Stimulated activated CD4-positive, alpha-beta T cell treated with anti-CD3 and anti-CD28 coated beads, TNF-alpha, amount 100 ng/mL, for 24 hours (primary cell): Measurements from ENCODE around the gene ATXN7.

Experiments used
- DNase-seq, 3 experiments: peaks; one replicate each; pipeline ENCODE4 v3.0.0-alpha.2; 2020; ENCODE audit warnings: low read depth in 3 of 3

The ATXN7 gene

DNA sequence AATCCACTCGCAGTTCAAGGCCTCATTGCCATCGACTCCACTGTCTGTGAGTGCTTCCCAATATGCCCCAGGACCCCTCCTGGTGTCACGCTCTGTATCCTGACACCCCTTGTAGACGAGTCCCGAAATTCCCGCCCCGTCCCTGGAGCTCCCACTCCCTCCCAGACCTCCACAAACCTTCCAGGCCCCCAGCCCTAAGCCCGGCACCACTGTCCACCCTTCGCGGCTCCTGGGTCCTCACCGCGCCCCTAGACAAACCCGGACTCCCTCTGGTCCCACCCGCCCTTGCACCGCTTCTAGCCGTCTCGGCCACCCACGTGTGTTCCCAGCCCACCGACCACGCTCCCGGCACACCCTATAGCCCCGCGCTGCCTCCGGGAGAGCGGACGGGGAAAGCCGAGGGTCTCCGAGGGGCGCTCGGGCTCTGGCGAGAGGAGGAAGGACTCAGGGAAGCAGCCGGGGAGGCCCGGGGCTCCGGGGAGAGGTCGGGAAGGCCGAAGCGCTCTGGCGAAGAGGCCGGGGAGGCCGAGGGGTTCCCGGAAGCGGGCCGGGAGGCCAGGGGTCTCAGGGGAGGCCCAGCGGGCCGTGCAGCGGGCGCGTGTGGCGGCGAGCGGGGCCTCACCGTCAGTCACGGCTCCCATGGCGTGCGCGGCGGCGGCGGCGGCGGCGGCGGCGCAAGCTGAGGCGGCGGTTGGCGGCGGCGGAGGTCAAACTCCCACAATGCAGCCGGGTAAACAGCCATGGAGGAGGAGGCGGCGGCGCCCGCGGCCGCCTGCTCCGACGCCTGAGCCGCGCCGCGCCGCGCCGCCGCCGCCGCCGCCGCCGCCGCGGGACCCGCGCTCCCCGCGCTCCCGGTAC is at the start of gene ATXN7, which contains the start of gene THOC7:
Gene ATXN7 (plus strand): TSS at position 718 of the 858 bp plus-strand sequence. CDS start 48,732 bp downstream, outside the sequence.
Gene THOC7 (minus strand): TSS at position 656 of the 858 bp plus-strand sequence. CDS start 15 bp downstream, at position 641.
- DNase-seq, result peak; percentile 47 to 64 (median 53)

GRCh38 chr3:63814237-63814636 is 49.4 kb upstream of the ATXN7 start:
- no peak for DNase-seq

- no peak for DNase-seq
These were observed 46.4 kb upstream of the ATXN7 start for GRCh38 chr3:63817225-63817624.

GRCh38 chr3:63818282-63819150 is 45.2 kb upstream of the ATXN7 start:
- DNase-seq, result peak; percentile 21 to 42 (median 34)

DNA sequence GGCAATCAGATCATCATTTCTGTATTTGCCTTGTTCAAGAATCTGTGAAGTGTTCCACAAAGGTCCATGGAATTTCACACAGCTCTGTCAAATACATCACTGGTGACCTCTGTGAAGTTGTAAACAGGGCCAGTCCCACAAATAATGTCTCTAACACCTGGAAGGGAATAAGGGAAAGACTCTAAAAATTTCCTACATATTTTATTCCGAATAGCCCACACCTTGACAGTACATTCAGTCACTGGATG is 44.6 kb upstream of the ATXN7 start, which contains the start of gene C3orf49:
Gene C3orf49 (plus strand): TSS at position 149 of the 248 bp plus-strand sequence. CDS start 173 bp downstream, outside the sequence.
- no peak for DNase-seq

- DNase-seq, result no peak
These were observed 39.4 kb upstream of the ATXN7 start for GRCh38 chr3:63824309-63824708.

GRCh38 chr3:63830526-63830925 is 33.1 kb upstream of the ATXN7 start:
- no peak for DNase-seq

DNA sequence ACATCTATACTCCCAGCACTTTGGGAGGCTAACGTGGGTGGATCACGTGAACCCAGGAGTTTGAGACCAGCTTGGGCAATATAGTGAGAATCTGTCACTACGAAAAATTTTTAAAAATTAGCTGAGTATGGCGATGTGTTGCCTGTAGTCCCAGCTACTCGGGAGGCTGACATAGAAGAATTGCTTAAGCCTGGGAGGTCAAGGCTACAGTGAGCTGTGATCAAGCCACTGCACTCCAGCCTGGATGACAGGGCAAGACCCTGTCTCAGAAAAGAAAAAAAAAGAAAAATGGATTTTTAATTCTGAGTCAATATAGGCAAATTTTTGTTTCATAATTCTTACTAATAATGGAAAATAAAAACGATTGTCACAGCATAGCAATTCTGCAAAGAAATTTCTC is 31.3 kb upstream of the ATXN7 start:
- no peak for DNase-seq

DNA sequence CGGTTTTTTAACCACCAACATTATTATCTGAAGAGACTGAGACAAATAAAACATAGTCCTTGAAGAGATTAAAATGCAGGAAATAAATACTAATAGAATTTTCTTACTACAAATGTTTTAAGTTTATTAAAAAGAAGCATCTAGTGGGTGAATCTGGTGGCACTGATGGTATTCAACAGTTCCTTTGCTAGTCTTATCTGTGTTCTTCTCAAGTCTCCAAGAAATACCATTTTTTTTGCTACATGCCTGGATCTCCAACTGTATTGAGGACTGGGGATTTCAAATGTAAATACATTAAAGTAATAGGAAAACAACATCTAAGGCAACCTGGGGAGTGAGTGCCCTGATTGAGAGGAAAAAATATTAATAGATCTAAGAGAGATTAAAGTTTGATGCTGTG is 22.0 kb upstream of the ATXN7 start:
- DNase-seq, result no peak

- DNase-seq, result no peak
These were observed 21.5 kb upstream of the ATXN7 start for GRCh38 chr3:63842127-63842526.

- no peak for DNase-seq
These were observed 18.5 kb upstream of the ATXN7 start for GRCh38 chr3:63845215-63845614.

GRCh38 chr3:63847718-63848450 is 15.8 kb upstream of the ATXN7 start:
- no peak for DNase-seq

- DNase-seq, result no peak
These were observed 14.5 kb upstream of the ATXN7 start for GRCh38 chr3:63849175-63849574.

GRCh38 chr3:63851287-63851686 is 12.4 kb upstream of the ATXN7 start:
- DNase-seq, result no peak

- DNase-seq, result no peak
These were observed 10.6 kb upstream of the ATXN7 start for GRCh38 chr3:63853106-63853505.

DNA sequence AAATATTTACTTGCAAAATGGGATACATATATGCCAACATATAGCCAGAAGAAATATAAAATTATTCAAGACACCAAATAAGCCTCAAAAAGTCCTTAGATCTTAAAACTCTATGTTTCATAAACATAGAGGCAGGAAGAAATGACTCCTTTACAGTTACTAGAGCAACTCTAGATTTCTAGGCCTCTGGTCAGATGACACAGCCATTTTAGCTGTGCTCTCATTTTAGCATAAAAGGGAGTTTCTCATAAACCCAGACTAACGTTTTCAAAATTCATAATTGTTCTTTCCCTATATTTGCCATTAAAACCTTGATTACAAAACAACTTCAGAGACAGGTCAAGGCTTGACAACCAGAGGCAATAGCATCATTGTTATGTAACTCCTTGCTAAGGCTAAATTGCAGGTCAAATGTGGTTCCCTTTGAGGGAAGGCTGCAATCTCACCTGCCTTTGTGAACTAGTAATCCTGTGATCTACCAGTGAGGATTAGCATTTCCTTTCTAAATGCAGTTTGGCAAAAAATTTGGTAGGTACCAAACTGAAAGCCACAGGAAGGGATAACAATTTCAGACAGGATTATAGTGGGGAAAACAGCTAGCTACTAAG is 8.2 kb upstream of the ATXN7 start:
- no peak for DNase-seq

- no peak for DNase-seq
These were observed 6.4 kb upstream of the ATXN7 start for GRCh38 chr3:63857311-63857710.

- no peak for DNase-seq
These were observed 2.9 kb upstream of the ATXN7 start for GRCh38 chr3:63860776-63861175.

DNA sequence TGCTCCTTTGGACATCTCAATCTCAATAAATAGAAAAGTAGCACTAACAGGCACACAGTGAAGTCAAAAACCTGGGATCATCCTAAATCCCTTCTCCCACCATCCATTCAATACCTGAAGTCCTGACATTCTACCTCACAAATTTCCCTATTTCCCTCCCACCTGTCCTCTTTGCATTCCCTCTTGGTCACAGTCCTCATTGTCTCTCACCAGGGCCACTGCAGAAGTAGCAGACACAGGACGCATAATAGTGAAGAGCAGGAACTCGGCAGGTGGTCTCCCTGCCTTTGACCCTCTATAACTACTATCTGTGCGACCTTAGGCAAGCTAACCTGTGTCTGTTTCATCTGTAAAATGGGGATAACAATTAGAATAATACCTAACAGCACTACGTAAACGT is 2.4 kb upstream of the ATXN7 start:
- DNase-seq, result no peak

DNA sequence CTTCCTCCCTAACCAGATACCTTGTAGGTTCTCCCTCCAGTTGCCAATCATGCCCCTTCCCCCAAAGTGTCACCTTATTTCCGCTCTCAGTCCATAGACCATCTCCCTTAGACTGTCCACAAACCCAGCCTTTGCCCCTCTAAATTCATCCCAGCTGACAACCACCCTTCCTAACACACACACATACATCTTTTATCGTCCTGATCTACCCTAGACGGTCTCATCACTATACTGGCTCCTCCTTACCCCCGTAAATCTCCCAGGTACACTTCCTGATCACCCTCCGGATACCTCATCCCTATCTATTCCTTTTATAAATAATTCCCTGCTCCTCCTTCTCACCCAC is 890 bp upstream of the ATXN7 start:
- no peak for DNase-seq
